Loucy (cell line): Measurements from ENCODE around the gene GRM6.

Experiments
- H2AFZ ChIP-seq: fragments of 200-600 bp; sonication (generic); 2 replicates; pipeline ENCODE4 v1.6.0; 2016; ENCODE audit warnings: antibody characterized with exemption, mild to moderate bottlenecking, low read length, moderate library complexity
- H3F3A ChIP-seq: fragments of 200-600 bp; 2 replicates; pipeline ENCODE4 v1.6.0; 2016; ENCODE audit warnings: antibody characterized with exemption, low read depth, mild to moderate bottlenecking
- H3K27me3 ChIP-seq: fragments of 200-600 bp; sonication (generic); 2 replicates; pipeline ENCODE4 v1.6.1; 2014; ENCODE audit warnings: low read length, mild to moderate bottlenecking; ENCODE audit not compliant: insufficient read depth, poor library complexity, severe bottlenecking
- H3K36me3 ChIP-seq: fragments of 200-600 bp; sonication (generic); 2 replicates; pipeline ENCODE4 v1.6.1; 2016; ENCODE audit warnings: low read length; ENCODE audit not compliant: insufficient read depth
- H3K4me1 ChIP-seq: fragments of 200-600 bp; sonication (generic); 2 replicates; pipeline ENCODE4 v1.5.1; 2014; ENCODE audit warnings: low read length, mild to moderate bottlenecking; ENCODE audit not compliant: insufficient read depth, poor library complexity, severe bottlenecking
- H3K4me2 ChIP-seq: fragments of 200-600 bp; sonication (generic); 2 replicates; pipeline ENCODE4 v1.6.0; 2014; ENCODE audit warnings: antibody characterized with exemption, low read length, low read depth, mild to moderate bottlenecking; ENCODE audit not compliant: poor library complexity, severe bottlenecking
- H3K4me3 ChIP-seq: fragments of 200-600 bp; sonication (generic); 2 replicates; pipeline ENCODE4 v1.5.1; 2014; ENCODE audit warnings: low read length, mild to moderate bottlenecking, mixed read lengths; ENCODE audit not compliant: poor library complexity, severe bottlenecking
- H3K79me2 ChIP-seq: fragments of 200-600 bp; sonication (generic); 2 replicates; pipeline ENCODE4 v1.6.1; 2014; ENCODE audit warnings: low read length; ENCODE audit not compliant: insufficient read depth
- H3K9ac ChIP-seq: fragments of 200-600 bp; sonication (generic); 2 replicates; pipeline ENCODE4 v1.6.0; 2014; ENCODE audit warnings: mild to moderate bottlenecking, low read depth, low read length, moderate library complexity; ENCODE audit not compliant: poor library complexity, severe bottlenecking
- H3K9me2 ChIP-seq: fragments of 200-600 bp; sonication (generic); replicated peaks from 2 replicates; pipeline ENCODE4 v1.6.1; 2016; ENCODE audit warnings: low read depth, low read length, mixed read lengths
- H3K9me3 ChIP-seq: fragments of 200-600 bp; sonication (generic); 2 replicates; pipeline ENCODE4 v1.6.1; 2014; ENCODE audit warnings: mild to moderate bottlenecking, antibody characterized with exemption, low read length, low read depth; ENCODE audit not compliant: insufficient read depth
- H4K20me1 ChIP-seq: fragments of 200-600 bp; sonication (generic); 2 replicates; pipeline ENCODE4 v1.6.0; 2014; ENCODE audit warnings: antibody characterized with exemption, low read length, mild to moderate bottlenecking; ENCODE audit not compliant: insufficient read depth, poor library complexity, severe bottlenecking
- CTCF ChIP-seq: fragments of 200-600 bp; sonication (generic); conservative IDR thresholded peaks from 2 replicates; pipeline ENCODE4 v1.5.1; 2014; ENCODE audit warnings: mild to moderate bottlenecking, antibody characterized with exemption, low read length
- EZH2phosphoT487 ChIP-seq: fragments of 200-600 bp; IDR thresholded peaks from 2 replicates; pipeline ENCODE4 v1.6.1; 2018; ENCODE audit warnings: antibody characterized with exemption, mild to moderate bottlenecking, moderate library complexity, borderline replicate concordance

The GRM6 gene

DNA sequence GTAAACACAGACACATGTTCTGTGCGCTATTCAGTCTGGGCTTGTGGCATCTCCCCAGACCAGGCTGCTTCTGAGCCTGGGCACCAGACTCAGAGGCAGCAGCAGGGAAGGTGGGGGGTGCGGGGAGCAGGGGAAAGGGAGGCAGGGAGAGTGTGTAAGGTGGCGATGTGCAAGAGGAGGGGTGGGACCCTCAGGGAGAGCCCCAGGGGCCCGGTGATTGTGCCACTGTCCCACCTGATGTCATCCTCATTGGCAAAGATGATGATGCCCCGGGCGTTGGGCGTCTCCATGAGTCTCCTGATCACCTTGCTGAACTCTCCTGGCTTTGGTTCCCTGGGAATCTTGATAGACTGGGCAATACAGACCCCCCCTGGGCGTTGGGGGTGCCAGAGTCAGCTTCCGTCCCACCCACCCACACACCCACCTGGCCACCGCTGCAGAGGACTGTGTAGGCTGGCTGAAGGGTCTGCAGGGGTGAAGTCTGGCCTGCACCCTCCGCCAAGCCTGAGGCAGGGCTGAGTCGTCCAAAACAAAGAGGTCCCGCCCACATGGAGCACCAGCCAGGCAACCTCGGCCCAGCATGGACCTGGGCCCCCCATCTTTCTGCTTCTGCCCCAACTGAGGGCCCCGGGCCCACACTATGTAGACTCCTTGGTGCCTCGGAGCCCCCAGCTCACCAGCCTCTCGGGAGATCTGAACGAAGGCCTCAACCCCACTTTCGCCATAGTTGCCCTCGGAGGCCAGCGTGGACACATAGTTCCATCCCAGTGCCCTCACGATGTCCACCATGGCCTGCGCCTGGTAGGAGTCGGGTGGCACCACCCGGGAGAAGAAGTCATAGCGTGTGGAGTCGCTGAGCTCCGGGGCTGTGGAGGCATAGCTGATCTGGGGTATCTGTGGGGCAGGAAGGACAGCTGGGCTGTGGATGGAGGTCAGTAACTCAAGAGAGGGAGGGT is 3.7 kb downstream of the GRM6 start:
- no peaks in the 10 kb centered on the region for H3K9me3 ChIP-seq

GRCh38 chr5:178990491-178990890 is 4.6 kb downstream of the GRM6 start:
- Histone ChIP-seq H3F3A (no peaks in the 10 kb centered on the region), H3K4me1 (no peaks in the 10 kb centered on the region), H3K9me3 (no peaks in the 10 kb centered on the region), H3K79me2 (no peaks in the 10 kb centered on the region), H3K36me3 (no peaks in the 10 kb centered on the region), H4K20me1 (no peaks in the 10 kb centered on the region), H3K4me3 (no peak overlapping the region), H3K27me3 (no peaks in the 10 kb centered on the region), H3K9me2 (no peaks in the 10 kb centered on the region), H3K9ac (no peak overlapping the region), H2AFZ (no peak overlapping the region), H3K4me2 (no peak overlapping the region)
- TF ChIP-seq EZH2phosphoT487 (no peak), CTCF (no peak)

More for the DNA sequence above, 3.7 kb downstream of the GRM6 start:
- TF ChIP-seq CTCF (no peak), EZH2phosphoT487 (no peak)
- Histone ChIP-seq H2AFZ (no peak overlapping the region), H3F3A (no peaks in the 10 kb centered on the region), H3K9ac (no peak overlapping the region), H3K4me2 (no peak overlapping the region), H3K27me3 (no peaks in the 10 kb centered on the region), H4K20me1 (no peaks in the 10 kb centered on the region), H3K9me2 (no peaks in the 10 kb centered on the region), H3K36me3 (no peaks in the 10 kb centered on the region), H3K79me2 (no peaks in the 10 kb centered on the region), H3K4me1 (no peaks in the 10 kb centered on the region), H3K4me3 (no peak overlapping the region)

DNA sequence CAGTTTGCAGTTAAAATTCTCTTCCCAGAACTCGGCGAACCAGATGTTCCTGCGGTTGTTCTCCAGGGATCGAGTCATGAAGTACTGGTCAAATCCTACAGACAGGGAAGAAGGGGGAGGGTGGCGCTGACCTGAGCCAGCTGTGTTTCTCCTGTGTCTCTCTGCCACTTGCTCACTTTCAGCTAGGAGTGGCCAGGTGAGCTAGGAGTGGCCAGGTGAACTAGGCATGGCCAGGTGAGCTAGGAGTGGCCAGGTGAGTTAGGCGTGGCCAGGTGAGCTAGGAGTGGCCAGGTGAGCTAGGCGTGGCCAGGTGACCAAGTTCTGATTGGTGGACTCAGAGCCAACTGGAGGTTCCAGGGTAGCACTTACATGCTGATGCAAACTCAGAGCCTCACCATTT is 5.8 kb downstream of the GRM6 start:
- Histone ChIP-seq H3K36me3 (no peaks in the 10 kb centered on the region), H3K4me3 (no peak overlapping the region), H3K4me2 (no peak overlapping the region), H3K9ac (no peak overlapping the region), H3K9me3 (no peaks in the 10 kb centered on the region), H3K79me2 (no peaks in the 10 kb centered on the region), H2AFZ (no peak overlapping the region), H3F3A (no peaks in the 10 kb centered on the region), H4K20me1 (no peaks in the 10 kb centered on the region), H3K27me3 (no peaks in the 10 kb centered on the region), H3K9me2 (no peaks in the 10 kb centered on the region), H3K4me1 (no peaks in the 10 kb centered on the region)
- TF ChIP-seq CTCF (no peak), EZH2phosphoT487 (no peak)
